ENCODE data around the gene CRYBG2. TPM values are rescaled to one million over a fixed set of nuclear protein-coding genes. Genes with fewer than 3 reads are reported as not detected.

The CRYBG2 gene
- polyA plus RNA-seq, 3 donors: 0.52 TPM; not detected in 2

- Mint-ChIP-seq H3K9me3 (peaks cover 0 to 19% (median 3%) of the 10 kb centered on the region in 7 donors), H3K27ac (no peak overlapping the region), H3K4me3 (peak overlapping the region in 1 of 2 donors; percentile 75), H3K36me3 (peaks cover 0 to 3% of the 10 kb centered on the region in 2 donors), H3K4me1 (peaks cover 29% of the 10 kb centered on the region), H3K27me3 (ENCODE audit: low read depth in 3 of 3) (peaks cover 62 to 77% (median 64%) of the 10 kb centered on the region in 3 donors)
- Histone ChIP-seq H3K4me2 (replicated peaks; ENCODE audit: extremely low read depth, low read length, poor library complexity, severe bottlenecking) (peak overlapping the region; percentile 53), H4K20me1 (ENCODE audit: insufficient read depth, low read length) (no peaks in the 10 kb centered on the region), H3K27ac (ENCODE audit: low read depth in 1 of 2, low read length in 2 of 2) (no peak overlapping the region), H3K79me2 (ENCODE audit: insufficient read depth, low read length) (no peaks in the 10 kb centered on the region), H3K4me1 (ENCODE audit: control insufficient read depth in 1 of 2, insufficient read depth in 2 of 2, low read length in 2 of 2) (peaks cover 10 to 12% of the 10 kb centered on the region in 2 donors), H3K9me3 (replicated peaks in 1 of 2; ENCODE audit: control insufficient read depth in 1 of 2, insufficient read depth in 1 of 2, low read length in 2 of 2) (no peaks in the 10 kb centered on the region), H3K4me3 (replicated peaks in 1 of 3; ENCODE audit: low read depth in 2 of 3, low read length in 3 of 3) (peak overlapping the region in 1 of 3 experiments; percentile 50), H3K27me3 (ENCODE audit: control insufficient read depth in 2 of 2, insufficient read depth in 2 of 2, low read length in 2 of 2) (peaks cover 24 to 56% of the 10 kb centered on the region in 2 donors), H2AFZ (ENCODE audit: insufficient read depth, low read depth, low read length, poor library complexity, severe bottlenecking) (no peak overlapping the region), H3K9ac (ENCODE audit: insufficient read depth, low read length, poor library complexity, severe bottlenecking) (no peak overlapping the region), H3K36me3 (replicated peaks in 1 of 2; ENCODE audit: control insufficient read depth in 1 of 2, insufficient read depth in 2 of 2, low read length in 2 of 2) (no peaks in the 10 kb centered on the region)
- TF ChIP-seq, protein P1, sequence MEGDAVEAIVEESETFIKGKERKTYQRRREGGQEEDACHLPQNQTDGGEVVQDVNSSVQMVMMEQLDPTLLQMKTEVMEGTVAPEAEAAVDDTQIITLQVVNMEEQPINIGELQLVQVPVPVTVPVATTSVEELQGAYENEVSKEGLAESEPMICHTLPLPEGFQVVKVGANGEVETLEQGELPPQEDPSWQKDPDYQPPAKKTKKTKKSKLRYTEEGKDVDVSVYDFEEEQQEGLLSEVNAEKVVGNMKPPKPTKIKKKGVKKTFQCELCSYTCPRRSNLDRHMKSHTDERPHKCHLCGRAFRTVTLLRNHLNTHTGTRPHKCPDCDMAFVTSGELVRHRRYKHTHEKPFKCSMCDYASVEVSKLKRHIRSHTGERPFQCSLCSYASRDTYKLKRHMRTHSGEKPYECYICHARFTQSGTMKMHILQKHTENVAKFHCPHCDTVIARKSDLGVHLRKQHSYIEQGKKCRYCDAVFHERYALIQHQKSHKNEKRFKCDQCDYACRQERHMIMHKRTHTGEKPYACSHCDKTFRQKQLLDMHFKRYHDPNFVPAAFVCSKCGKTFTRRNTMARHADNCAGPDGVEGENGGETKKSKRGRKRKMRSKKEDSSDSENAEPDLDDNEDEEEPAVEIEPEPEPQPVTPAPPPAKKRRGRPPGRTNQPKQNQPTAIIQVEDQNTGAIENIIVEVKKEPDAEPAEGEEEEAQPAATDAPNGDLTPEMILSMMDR (IDR thresholded peaks at IDR 0.05): no peak
- intact Hi-C loops (cut with micrococcal nuclease): loop anchor here (5.0 kb wide), 1 partner anchor 253 kb away; no protein-coding TSS in a partner anchor
- 1% methylated on average over 64 of the region's 67 CpGs for WGBS (ENCODE audit: insufficient coverage)
- DNase-seq: no peak
These were observed 6.3 kb upstream of the CRYBG2 start for GRCh38 chr1:26359981-26360806.

- Histone ChIP-seq H3K27me3 (ENCODE audit: control insufficient read depth in 2 of 2, insufficient read depth in 2 of 2, low read length in 2 of 2) (peaks cover 24 to 44% of the 10 kb centered on the region in 2 donors), H3K4me2 (replicated peaks; ENCODE audit: extremely low read depth, low read length, poor library complexity, severe bottlenecking) (no peak overlapping the region), H2AFZ (ENCODE audit: insufficient read depth, low read depth, low read length, poor library complexity, severe bottlenecking) (no peak overlapping the region), H3K36me3 (replicated peaks in 1 of 2; ENCODE audit: control insufficient read depth in 1 of 2, insufficient read depth in 2 of 2, low read length in 2 of 2) (no peaks in the 10 kb centered on the region), H3K79me2 (ENCODE audit: insufficient read depth, low read length) (no peaks in the 10 kb centered on the region), H3K4me3 (replicated peaks in 1 of 3; ENCODE audit: low read depth in 2 of 3, low read length in 3 of 3) (no peak overlapping the region), H3K27ac (ENCODE audit: low read depth in 1 of 2, low read length in 2 of 2) (no peak overlapping the region), H3K9me3 (replicated peaks in 1 of 2; ENCODE audit: control insufficient read depth in 1 of 2, insufficient read depth in 1 of 2, low read length in 2 of 2) (no peaks in the 10 kb centered on the region), H3K4me1 (ENCODE audit: control insufficient read depth in 1 of 2, insufficient read depth in 2 of 2, low read length in 2 of 2) (peaks cover 10 to 12% of the 10 kb centered on the region in 2 donors), H3K9ac (ENCODE audit: insufficient read depth, low read length, poor library complexity, severe bottlenecking) (no peak overlapping the region), H4K20me1 (ENCODE audit: insufficient read depth, low read length) (no peaks in the 10 kb centered on the region)
- no peak for DNase-seq
- Mint-ChIP-seq H3K4me3 (peak overlapping the region in 1 of 2 donors; percentile 75), H3K36me3 (peaks cover 0 to 3% of the 10 kb centered on the region in 2 donors), H3K27ac (no peak overlapping the region), H3K9me3 (peaks cover 0 to 19% (median 3%) of the 10 kb centered on the region in 7 donors), H3K27me3 (ENCODE audit: low read depth in 3 of 3) (peaks cover 53 to 65% (median 56%) of the 10 kb centered on the region in 3 donors), H3K4me1 (peaks cover 24% of the 10 kb centered on the region)
- WGBS (ENCODE audit: insufficient coverage): 61% methylated on average over 9 of the region's 15 CpGs
- TF ChIP-seq, protein P1 (IDR thresholded peaks at IDR 0.05): no peak
- intact Hi-C loops (cut with micrococcal nuclease): no loop called here
These were observed 4.8 kb upstream of the CRYBG2 start for GRCh38 chr1:26358411-26359384.

Measured in CD14-positive monocyte (primary cell).